Measurements from ENCODE around the gene NNMT.
A peak's percentile ranks its signal among the peaks of the same experiment; 100 is the strongest.

DNA sequence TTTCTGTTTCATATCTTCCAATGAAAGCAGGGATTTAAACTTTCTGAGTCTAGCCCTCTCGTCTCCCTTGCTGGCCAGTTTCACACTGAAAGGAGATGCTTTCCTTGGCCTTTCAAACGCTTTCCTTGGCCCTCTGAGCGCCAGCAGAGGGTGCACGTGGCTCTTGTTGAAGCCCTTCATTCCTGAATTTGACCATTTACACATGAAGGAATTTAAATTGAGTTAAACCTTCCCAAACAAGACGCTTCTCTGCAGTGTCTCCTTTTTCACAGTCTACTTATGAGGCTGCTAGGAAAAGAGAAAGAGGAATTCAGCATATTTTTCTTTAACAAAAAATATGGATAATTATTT, 21.6 kb downstream of the NNMT start:
- TF ChIP-seq, protein P1, sequence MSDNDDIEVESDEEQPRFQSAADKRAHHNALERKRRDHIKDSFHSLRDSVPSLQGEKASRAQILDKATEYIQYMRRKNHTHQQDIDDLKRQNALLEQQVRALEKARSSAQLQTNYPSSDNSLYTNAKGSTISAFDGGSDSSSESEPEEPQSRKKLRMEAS (IDR thresholded peaks at IDR 0.05): 0 out of 2 replicates have a peak, but pooled peaks have one; percentile 48
- TF ChIP-seq, protein P2, sequence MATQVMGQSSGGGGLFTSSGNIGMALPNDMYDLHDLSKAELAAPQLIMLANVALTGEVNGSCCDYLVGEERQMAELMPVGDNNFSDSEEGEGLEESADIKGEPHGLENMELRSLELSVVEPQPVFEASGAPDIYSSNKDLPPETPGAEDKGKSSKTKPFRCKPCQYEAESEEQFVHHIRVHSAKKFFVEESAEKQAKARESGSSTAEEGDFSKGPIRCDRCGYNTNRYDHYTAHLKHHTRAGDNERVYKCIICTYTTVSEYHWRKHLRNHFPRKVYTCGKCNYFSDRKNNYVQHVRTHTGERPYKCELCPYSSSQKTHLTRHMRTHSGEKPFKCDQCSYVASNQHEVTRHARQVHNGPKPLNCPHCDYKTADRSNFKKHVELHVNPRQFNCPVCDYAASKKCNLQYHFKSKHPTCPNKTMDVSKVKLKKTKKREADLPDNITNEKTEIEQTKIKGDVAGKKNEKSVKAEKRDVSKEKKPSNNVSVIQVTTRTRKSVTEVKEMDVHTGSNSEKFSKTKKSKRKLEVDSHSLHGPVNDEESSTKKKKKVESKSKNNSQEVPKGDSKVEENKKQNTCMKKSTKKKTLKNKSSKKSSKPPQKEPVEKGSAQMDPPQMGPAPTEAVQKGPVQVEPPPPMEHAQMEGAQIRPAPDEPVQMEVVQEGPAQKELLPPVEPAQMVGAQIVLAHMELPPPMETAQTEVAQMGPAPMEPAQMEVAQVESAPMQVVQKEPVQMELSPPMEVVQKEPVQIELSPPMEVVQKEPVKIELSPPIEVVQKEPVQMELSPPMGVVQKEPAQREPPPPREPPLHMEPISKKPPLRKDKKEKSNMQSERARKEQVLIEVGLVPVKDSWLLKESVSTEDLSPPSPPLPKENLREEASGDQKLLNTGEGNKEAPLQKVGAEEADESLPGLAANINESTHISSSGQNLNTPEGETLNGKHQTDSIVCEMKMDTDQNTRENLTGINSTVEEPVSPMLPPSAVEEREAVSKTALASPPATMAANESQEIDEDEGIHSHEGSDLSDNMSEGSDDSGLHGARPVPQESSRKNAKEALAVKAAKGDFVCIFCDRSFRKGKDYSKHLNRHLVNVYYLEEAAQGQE (IDR thresholded peaks at IDR 0.05; ENCODE audit: low read depth): no peak
- TF ChIP-seq EP300 (IDR thresholded peaks at IDR 0.05; ENCODE audit: borderline replicate concordance): no peak
- TF ChIP-seq CREB1 (IDR thresholded peaks at IDR 0.05; ENCODE audit: low read depth): no peak
- no peak for TF ChIP-seq TCF12 (IDR thresholded peaks at IDR 0.05; ENCODE audit: low read depth)
